GM21737 (cell line): ENCODE measurements around the gene PTPRN2.
"Not testable (repeated sequence)": the region's sequence is repeated elsewhere in the genome, so short reads cannot be mapped to it uniquely, and the experiment has no call there.

Experiments
- ATAC-seq: cut with Tn5 transposase; IDR thresholded peaks from one replicate; pipeline ENCODE4 v1.9.1; 2021; ENCODE audit warnings: mild to moderate bottlenecking, moderate library complexity; ENCODE audit not compliant: unreplicated experiment

Gene PTPRN2

GRCh38 chr7:158357106-158357897, 230.3 kb downstream of the PTPRN2 start:
- no peak for ATAC-seq

GRCh38 chr7:158356454-158356853, 231.2 kb downstream of the PTPRN2 start:
- no peak for ATAC-seq

- ATAC-seq, result no peak
These were observed 232.1 kb downstream of the PTPRN2 start for GRCh38 chr7:158355456-158356065.

GRCh38 chr7:158354861-158355260, 232.8 kb downstream of the PTPRN2 start:
- ATAC-seq, result no peak

GRCh38 chr7:158353606-158354570, 233.7 kb downstream of the PTPRN2 start:
- no peak for ATAC-seq

- ATAC-seq, result not testable (repeated sequence)
These were observed 235.5 kb downstream of the PTPRN2 start for GRCh38 chr7:158351899-158352729.

- no peak for ATAC-seq
These were observed 236.1 kb downstream of the PTPRN2 start for GRCh38 chr7:158351481-158351880.

GRCh38 chr7:158351051-158351450, 236.6 kb downstream of the PTPRN2 start:
- ATAC-seq, result no peak

GRCh38 chr7:158350166-158350900, 237.3 kb downstream of the PTPRN2 start:
- ATAC-seq, result no peak

GRCh38 chr7:158348446-158348845, 239.2 kb downstream of the PTPRN2 start:
- ATAC-seq, result no peak

GRCh38 chr7:158348039-158348438, 239.6 kb downstream of the PTPRN2 start:
- ATAC-seq, result not testable (repeated sequence)

- no peak for ATAC-seq
These were observed 241.9 kb downstream of the PTPRN2 start for GRCh38 chr7:158345731-158346130.

- no peak for ATAC-seq
These were observed 242.8 kb downstream of the PTPRN2 start for GRCh38 chr7:158344706-158345300.

GRCh38 chr7:158343936-158344455, 243.6 kb downstream of the PTPRN2 start:
- ATAC-seq, result no peak

GRCh38 chr7:158343526-158343925, 244.1 kb downstream of the PTPRN2 start:
- no peak for ATAC-seq

- ATAC-seq, result not testable (repeated sequence)
These were observed 246.5 kb downstream of the PTPRN2 start for GRCh38 chr7:158341097-158341496.

- not testable (repeated sequence) for ATAC-seq
These were observed 250.7 kb downstream of the PTPRN2 start for GRCh38 chr7:158336952-158337351.

GRCh38 chr7:158332516-158332915, 255.1 kb downstream of the PTPRN2 start:
- not testable (repeated sequence) for ATAC-seq
